HL-60 (cell line): Measurements from ENCODE around the gene BDH2.

Experiments used
- POLR2AphosphoS5 ChIP-seq: IDR thresholded peaks from 2 replicates; pipeline ENCODE4 v1.6.1; 2012; ENCODE audit warnings: low read depth
- TF ChIP-seq, protein P1 (sequence below): IDR thresholded peaks from one replicate; pipeline ENCODE4 v1.5.1; 2011; ENCODE audit warnings: low read length, control low read depth, inconsistent platforms; ENCODE audit not compliant: insufficient read depth

DNA sequence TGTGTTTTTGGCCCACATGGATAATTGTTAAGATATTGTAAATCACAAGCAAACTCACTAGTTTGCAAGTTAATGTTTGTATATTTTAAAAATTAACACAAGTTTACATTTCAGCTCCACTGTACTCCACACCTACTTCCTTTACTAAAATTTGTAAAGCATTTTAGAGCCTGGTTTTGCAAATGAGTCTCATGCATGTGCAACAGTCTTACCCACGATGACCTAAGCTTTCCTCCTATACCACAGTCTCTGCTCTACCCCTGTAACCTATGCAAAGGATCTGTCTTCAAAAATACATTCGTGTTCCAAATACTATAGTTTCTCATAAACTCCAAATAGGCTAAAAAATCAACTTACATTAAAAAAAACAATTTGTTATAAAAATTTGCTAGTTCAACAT lies 10.2 kb downstream of the BDH2 start:
- TF ChIP-seq, protein P1, sequence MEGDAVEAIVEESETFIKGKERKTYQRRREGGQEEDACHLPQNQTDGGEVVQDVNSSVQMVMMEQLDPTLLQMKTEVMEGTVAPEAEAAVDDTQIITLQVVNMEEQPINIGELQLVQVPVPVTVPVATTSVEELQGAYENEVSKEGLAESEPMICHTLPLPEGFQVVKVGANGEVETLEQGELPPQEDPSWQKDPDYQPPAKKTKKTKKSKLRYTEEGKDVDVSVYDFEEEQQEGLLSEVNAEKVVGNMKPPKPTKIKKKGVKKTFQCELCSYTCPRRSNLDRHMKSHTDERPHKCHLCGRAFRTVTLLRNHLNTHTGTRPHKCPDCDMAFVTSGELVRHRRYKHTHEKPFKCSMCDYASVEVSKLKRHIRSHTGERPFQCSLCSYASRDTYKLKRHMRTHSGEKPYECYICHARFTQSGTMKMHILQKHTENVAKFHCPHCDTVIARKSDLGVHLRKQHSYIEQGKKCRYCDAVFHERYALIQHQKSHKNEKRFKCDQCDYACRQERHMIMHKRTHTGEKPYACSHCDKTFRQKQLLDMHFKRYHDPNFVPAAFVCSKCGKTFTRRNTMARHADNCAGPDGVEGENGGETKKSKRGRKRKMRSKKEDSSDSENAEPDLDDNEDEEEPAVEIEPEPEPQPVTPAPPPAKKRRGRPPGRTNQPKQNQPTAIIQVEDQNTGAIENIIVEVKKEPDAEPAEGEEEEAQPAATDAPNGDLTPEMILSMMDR = no peak
- no peak for TF ChIP-seq POLR2AphosphoS5
